ENCODE measurements around the gene ZNF230.

The ZNF230 gene

DNA sequence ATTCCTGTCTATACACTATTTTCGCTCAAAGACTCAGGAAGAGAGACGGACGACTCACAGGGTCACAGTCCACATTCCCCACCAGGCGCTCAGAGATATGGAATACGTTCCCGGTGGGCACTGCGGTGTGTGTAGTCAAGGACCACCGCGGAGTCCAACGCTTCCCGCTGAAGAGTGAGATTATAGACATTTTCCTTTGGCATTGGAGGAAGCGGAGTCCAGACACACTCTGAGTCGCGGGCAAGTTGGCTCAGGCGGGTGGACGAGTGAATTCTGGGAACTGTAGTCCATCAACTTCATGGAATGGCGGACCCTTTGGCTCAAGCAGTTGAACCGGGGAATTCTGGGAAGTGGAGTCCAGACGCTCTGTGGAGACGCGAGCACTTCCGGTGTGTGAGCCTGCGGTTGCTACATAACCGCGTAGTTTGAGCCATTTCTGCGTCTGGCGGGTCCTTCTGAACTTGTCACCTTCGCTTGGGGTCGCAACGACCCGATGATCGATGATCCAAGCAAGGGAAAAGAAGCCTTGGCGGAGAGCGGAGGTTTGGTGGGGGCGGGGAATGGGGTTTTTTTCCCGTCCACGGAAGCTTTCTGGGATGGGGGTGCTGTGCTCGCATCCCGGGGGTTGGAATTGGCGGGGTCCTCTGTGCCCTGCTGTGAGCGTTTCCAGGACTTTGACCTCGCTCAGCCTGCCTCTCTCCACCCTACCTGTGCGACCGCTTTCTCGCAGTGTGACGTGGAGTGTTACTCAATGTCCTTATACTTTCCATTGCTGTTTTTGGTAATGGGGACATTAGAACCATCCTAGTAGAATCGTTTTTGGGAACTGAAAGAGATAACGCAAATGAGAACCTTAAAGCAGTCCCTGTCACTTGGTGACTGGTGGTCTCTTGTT is at the start of gene ZNF230:
Gene ZNF230 (plus strand): TSS at position 392 of the 895 bp plus-strand sequence. CDS start 4,122 bp downstream, outside the sequence.
- peak within 1 kb of the TSS; percentile 55; the same call in 1 of the 2 replicates for H3K9ac ChIP-seq (ENCODE audit: low read depth, low read length)
- H3K36me3 ChIP-seq (ENCODE audit: control insufficient read depth, insufficient read depth, low read length): peaks cover 10% of the 10 kb centered on the region
- H3K27me3 ChIP-seq (ENCODE audit: control insufficient read depth, insufficient read depth, low read length): no peaks in the 10 kb centered on the region
- H3K9me3 ChIP-seq (ENCODE audit: control insufficient read depth, insufficient read depth, low read length): no peaks in the 10 kb centered on the region
- H3K27ac ChIP-seq (ENCODE audit: low read depth, low read length): peak within 1 kb of the TSS; percentile 5
- peak within 1 kb of the TSS; percentile 91 for H3K4me3 ChIP-seq (ENCODE audit: low read depth, low read length)
- H3K4me1 ChIP-seq (ENCODE audit: control insufficient read depth, insufficient read depth, low read length): peaks cover 5% of the 10 kb centered on the region; the same call in 1 of the 2 replicates

DNA sequence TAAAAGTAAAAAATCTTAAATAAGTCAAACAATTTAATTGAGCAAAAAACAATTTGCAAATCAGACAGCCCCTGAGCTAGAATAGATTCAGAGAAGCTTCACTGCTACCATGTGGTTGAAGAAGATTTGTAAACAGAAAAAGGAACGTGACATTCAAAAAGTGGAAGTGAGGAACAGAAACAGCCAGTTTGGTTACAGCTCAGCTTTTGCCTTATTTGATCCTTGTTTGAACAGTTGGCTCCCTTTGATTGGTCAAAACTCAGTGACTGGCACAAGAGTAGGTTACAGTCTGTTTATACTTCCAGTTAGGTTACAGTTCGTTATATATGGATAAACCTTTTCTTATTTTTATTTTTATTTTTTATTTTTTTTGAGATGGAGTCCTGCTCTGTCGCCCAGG is 45.9 kb upstream of the ZNF230 start:
- no peaks in the 10 kb centered on the region for H3K27me3 ChIP-seq (ENCODE audit: control insufficient read depth, insufficient read depth, low read length)
- no peak overlapping the region for H3K4me3 ChIP-seq (ENCODE audit: low read depth, low read length)
- peaks cover 33% of the 10 kb centered on the region for H3K9me3 ChIP-seq (ENCODE audit: control insufficient read depth, insufficient read depth, low read length)

DNA sequence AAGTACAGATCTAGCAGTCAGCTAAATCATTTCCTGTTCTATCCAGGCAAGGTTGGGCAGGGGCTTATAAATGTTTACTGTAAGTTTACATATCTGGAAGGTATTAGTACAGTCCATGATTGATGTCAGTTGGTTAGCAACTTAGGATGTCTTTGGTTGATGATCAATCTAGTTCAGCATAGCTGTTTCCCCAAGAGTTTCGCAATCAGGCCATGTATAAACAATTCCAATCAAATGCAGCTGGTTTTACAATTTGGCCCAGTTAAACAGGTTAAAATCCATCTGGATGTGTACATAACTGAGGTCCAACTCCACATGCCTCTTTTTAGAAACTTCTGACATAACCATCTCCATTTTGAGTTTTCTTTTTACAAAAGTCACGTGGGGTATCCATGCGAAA is 44.9 kb upstream of the ZNF230 start:
- Histone ChIP-seq H3K9ac (ENCODE audit: low read depth, low read length) (no peak overlapping the region), H3K27ac (ENCODE audit: low read depth, low read length) (no peak overlapping the region), H3K4me3 (ENCODE audit: low read depth, low read length) (no peak overlapping the region), H3K36me3 (ENCODE audit: control insufficient read depth, insufficient read depth, low read length) (peaks cover 6% of the 10 kb centered on the region; the same call in 1 of the 2 replicates), H3K27me3 (ENCODE audit: control insufficient read depth, insufficient read depth, low read length) (no peaks in the 10 kb centered on the region), H3K4me1 (ENCODE audit: control insufficient read depth, insufficient read depth, low read length) (no peaks in the 10 kb centered on the region), H3K9me3 (ENCODE audit: control insufficient read depth, insufficient read depth, low read length) (peaks cover 38% of the 10 kb centered on the region)

More for the DNA sequence above, 45.9 kb upstream of the ZNF230 start:
- no peak overlapping the region for H3K9ac ChIP-seq (ENCODE audit: low read depth, low read length)
- no peaks in the 10 kb centered on the region; the same call in 1 of the 2 replicates for H3K36me3 ChIP-seq (ENCODE audit: control insufficient read depth, insufficient read depth, low read length)
- no peak overlapping the region for H3K27ac ChIP-seq (ENCODE audit: low read depth, low read length)
- no peaks in the 10 kb centered on the region for H3K4me1 ChIP-seq (ENCODE audit: control insufficient read depth, insufficient read depth, low read length)

GRCh38 chr19:43960411-43960810 is 42.3 kb upstream of the ZNF230 start:
- peaks cover 23% of the 10 kb centered on the region for H3K36me3 ChIP-seq (ENCODE audit: control insufficient read depth, insufficient read depth, low read length)
- H3K4me1 ChIP-seq (ENCODE audit: control insufficient read depth, insufficient read depth, low read length): no peaks in the 10 kb centered on the region
- no peak overlapping the region for H3K27ac ChIP-seq (ENCODE audit: low read depth, low read length)
- no peak overlapping the region for H3K9ac ChIP-seq (ENCODE audit: low read depth, low read length)
- H3K27me3 ChIP-seq (ENCODE audit: control insufficient read depth, insufficient read depth, low read length): no peaks in the 10 kb centered on the region
- H3K4me3 ChIP-seq (ENCODE audit: low read depth, low read length): no peak overlapping the region
- H3K9me3 ChIP-seq (ENCODE audit: control insufficient read depth, insufficient read depth, low read length): peaks cover 62% of the 10 kb centered on the region

- H3K36me3 ChIP-seq (ENCODE audit: control insufficient read depth, insufficient read depth, low read length): peaks cover 70% of the 10 kb centered on the region
- no peak overlapping the region for H3K9ac ChIP-seq (ENCODE audit: low read depth, low read length)
- H3K27me3 ChIP-seq (ENCODE audit: control insufficient read depth, insufficient read depth, low read length): no peaks in the 10 kb centered on the region
- H3K4me3 ChIP-seq (ENCODE audit: low read depth, low read length): no peak overlapping the region; the same call in 1 of the 2 replicates
- no peak overlapping the region for H3K27ac ChIP-seq (ENCODE audit: low read depth, low read length)
- peaks cover 84% of the 10 kb centered on the region for H3K9me3 ChIP-seq (ENCODE audit: control insufficient read depth, insufficient read depth, low read length)
- no peaks in the 10 kb centered on the region for H3K4me1 ChIP-seq (ENCODE audit: control insufficient read depth, insufficient read depth, low read length)
These were observed 36.6 kb upstream of the ZNF230 start for GRCh38 chr19:43966079-43966694.

DNA sequence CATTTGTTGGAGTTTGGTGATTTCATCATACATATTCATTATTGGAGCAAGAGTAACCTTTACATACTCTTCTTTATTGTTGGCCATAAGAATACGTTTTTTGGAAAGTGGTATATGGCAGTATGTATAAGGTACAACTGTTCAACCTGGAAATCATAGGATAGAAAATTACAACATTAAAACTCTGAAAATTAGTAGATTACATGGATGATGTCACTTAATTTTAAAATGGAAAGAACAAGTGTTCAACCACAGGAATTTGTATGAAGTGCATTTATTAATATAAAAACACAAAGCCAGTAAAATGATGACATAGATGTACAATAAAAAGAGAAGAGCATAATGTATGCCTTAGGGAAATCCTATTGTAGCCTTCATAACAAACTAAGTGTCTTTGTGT is 26.0 kb upstream of the ZNF230 start:
- Histone ChIP-seq H3K4me1 (ENCODE audit: control insufficient read depth, insufficient read depth, low read length) (no peaks in the 10 kb centered on the region), H3K27me3 (ENCODE audit: control insufficient read depth, insufficient read depth, low read length) (no peaks in the 10 kb centered on the region), H3K4me3 (ENCODE audit: low read depth, low read length) (no peak overlapping the region), H3K9me3 (ENCODE audit: control insufficient read depth, insufficient read depth, low read length) (peaks cover 58% of the 10 kb centered on the region), H3K27ac (ENCODE audit: low read depth, low read length) (no peak overlapping the region), H3K36me3 (ENCODE audit: control insufficient read depth, insufficient read depth, low read length) (no peaks in the 10 kb centered on the region), H3K9ac (ENCODE audit: low read depth, low read length) (no peak overlapping the region)

DNA sequence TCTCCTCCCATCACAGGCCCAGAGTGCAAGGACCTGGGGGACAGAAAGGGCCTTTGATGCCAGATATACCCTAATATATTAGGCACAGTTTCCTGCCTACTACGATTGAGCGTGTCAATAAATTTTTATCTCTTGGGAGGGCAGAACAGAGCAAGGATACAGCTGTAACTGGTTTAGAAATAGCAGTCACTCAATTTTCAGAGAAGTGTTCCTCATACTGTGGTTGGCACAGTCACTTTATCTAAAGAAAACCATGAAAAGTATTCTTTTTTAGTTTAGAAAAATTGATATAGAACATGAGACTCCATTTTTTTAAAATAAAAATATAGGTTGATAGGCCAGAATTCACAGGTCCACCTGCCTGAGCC is 19.2 kb upstream of the ZNF230 start:
- no peak overlapping the region for H3K27ac ChIP-seq (ENCODE audit: low read depth, low read length)
- H3K4me1 ChIP-seq (ENCODE audit: control insufficient read depth, insufficient read depth, low read length): no peaks in the 10 kb centered on the region
- peak overlapping the region; percentile 27 for H3K4me3 ChIP-seq (ENCODE audit: low read depth, low read length)
- H3K27me3 ChIP-seq (ENCODE audit: control insufficient read depth, insufficient read depth, low read length): no peaks in the 10 kb centered on the region
- H3K36me3 ChIP-seq (ENCODE audit: control insufficient read depth, insufficient read depth, low read length): no peaks in the 10 kb centered on the region
- no peak overlapping the region for H3K9ac ChIP-seq (ENCODE audit: low read depth, low read length)
- H3K9me3 ChIP-seq (ENCODE audit: control insufficient read depth, insufficient read depth, low read length): peaks cover 6% of the 10 kb centered on the region; the same call in 1 of the 2 replicates

- H3K9ac ChIP-seq (ENCODE audit: low read depth, low read length): peak within 1 kb of the TSS; percentile 50; the same call in 1 of the 2 replicates
These were observed 18.7 kb upstream of the ZNF230 start, which contains the start of gene ZNF155 for GRCh38 chr19:43983912-43984686. Gene ZNF155, plus strand, starts transcription at chr19:43984188. Its CDS starts 4,356 bp downstream, at chr19:43988544.

GRCh38 chr19:43984687-43985000 is 18.1 kb upstream of the ZNF230 start:
- H3K27ac ChIP-seq (ENCODE audit: low read depth, low read length): no peak overlapping the region

More at GRCh38 chr19:43983912-43984686, 18.7 kb upstream of the ZNF230 start, which contains the start of gene ZNF155:
- Histone ChIP-seq H3K36me3 (ENCODE audit: control insufficient read depth, insufficient read depth, low read length) (0 out of 2 replicates have a peak, but pooled peaks cover 2% of the 10 kb centered on the region), H3K27me3 (ENCODE audit: control insufficient read depth, insufficient read depth, low read length) (no peaks in the 10 kb centered on the region), H3K9me3 (ENCODE audit: control insufficient read depth, insufficient read depth, low read length) (peaks cover 6% of the 10 kb centered on the region; the same call in 1 of the 2 replicates), H3K4me1 (ENCODE audit: control insufficient read depth, insufficient read depth, low read length) (no peaks in the 10 kb centered on the region), H3K27ac (ENCODE audit: low read depth, low read length) (no peak within 1 kb of the TSS), H3K4me3 (ENCODE audit: low read depth, low read length) (peak within 1 kb of the TSS; percentile 97)

DNA sequence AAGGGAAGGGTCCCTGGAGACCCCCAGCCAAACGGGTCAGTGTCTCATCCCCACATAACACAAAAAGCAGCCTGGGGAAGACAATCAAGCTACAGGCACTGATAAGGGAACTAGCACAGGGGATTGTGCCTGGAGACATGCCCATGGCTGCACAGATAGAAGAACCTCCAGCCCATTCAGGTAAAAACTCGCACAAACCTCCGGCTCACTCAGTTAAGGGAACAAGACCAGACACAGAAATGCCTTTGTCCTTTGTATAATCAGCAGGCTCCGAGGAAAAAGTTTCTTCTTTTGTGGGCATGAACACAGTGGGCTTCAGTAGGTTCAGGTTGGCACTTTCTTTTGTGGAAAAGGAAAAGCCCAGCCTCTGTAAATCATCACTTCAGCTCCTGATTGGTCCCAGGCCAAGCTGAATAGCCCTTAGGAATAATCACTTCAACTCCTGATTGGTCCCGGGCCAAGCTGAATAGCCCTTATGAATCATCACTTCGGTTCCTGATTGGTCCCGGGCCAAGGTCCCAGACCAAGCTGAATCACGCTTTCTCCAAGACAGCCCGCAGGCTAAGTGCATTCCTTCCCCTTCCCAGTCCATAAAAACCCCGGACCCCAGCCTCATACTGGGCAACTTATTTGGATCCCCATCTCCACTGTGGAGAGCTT is 5.0 kb upstream of the ZNF230 start:
- H3K9ac ChIP-seq (ENCODE audit: low read depth, low read length): no peak overlapping the region
- no peaks in the 10 kb centered on the region for H3K4me1 ChIP-seq (ENCODE audit: control insufficient read depth, insufficient read depth, low read length)
- H3K4me3 ChIP-seq (ENCODE audit: low read depth, low read length): no peak overlapping the region
- peaks cover 18% of the 10 kb centered on the region; the same call in 1 of the 2 replicates for H3K36me3 ChIP-seq (ENCODE audit: control insufficient read depth, insufficient read depth, low read length)
- H3K9me3 ChIP-seq (ENCODE audit: control insufficient read depth, insufficient read depth, low read length): no peaks in the 10 kb centered on the region
- no peak overlapping the region for H3K27ac ChIP-seq (ENCODE audit: low read depth, low read length)
- H3K27me3 ChIP-seq (ENCODE audit: control insufficient read depth, insufficient read depth, low read length): no peaks in the 10 kb centered on the region

More at GRCh38 chr19:43984687-43985000, 18.1 kb upstream of the ZNF230 start:
- H3K9me3 ChIP-seq (ENCODE audit: control insufficient read depth, insufficient read depth, low read length): peaks cover 4% of the 10 kb centered on the region; the same call in 1 of the 2 replicates
- no peaks in the 10 kb centered on the region for H3K4me1 ChIP-seq (ENCODE audit: control insufficient read depth, insufficient read depth, low read length)
- H3K4me3 ChIP-seq (ENCODE audit: low read depth, low read length): peak overlapping the region; percentile 97
- H3K36me3 ChIP-seq (ENCODE audit: control insufficient read depth, insufficient read depth, low read length): peaks cover 7% of the 10 kb centered on the region; the same call in 1 of the 2 replicates
- no peaks in the 10 kb centered on the region for H3K27me3 ChIP-seq (ENCODE audit: control insufficient read depth, insufficient read depth, low read length)
- H3K9ac ChIP-seq (ENCODE audit: low read depth, low read length): 0 out of 2 replicates have a peak overlapping the region, but pooled peaks have one; percentile 50
